GM23338 (cell line): ENCODE data around the gene POLDIP2. TPM values are rescaled to one million over a fixed set of nuclear protein-coding genes. Genes with fewer than 3 reads are reported as not detected.

Experiments used
- ATAC-seq: fragments of 200-7000 bp; cut with Tn5 transposase; 3 replicates; pipeline ENCODE4 v1.9.1; 2020
- DNase-seq: peaks from one replicate; pipeline ENCODE4 v3.0.0-alpha.2; 2015; ENCODE audit warnings: low spot score
- H2AFZ ChIP-seq: fragments of 200-600 bp; sonication (generic); 2 replicates; pipeline ENCODE4 v1.8.0; 2016; ENCODE audit warnings: antibody characterized with exemption, mild to moderate bottlenecking, moderate library complexity
- H3F3A ChIP-seq: fragments of 200-600 bp; sonication (generic); replicated peaks from 2 replicates; pipeline ENCODE4 v1.8.0; 2017; ENCODE audit warnings: antibody characterized with exemption, mixed run types, low read depth
- H3K27ac ChIP-seq: fragments of 200-600 bp; sonication (generic); 2 replicates; pipeline ENCODE4 v1.6.1; 2016; ENCODE audit warnings: low read depth
- H3K27me3 ChIP-seq: fragments of 200-600 bp; sonication (generic); 2 replicates; pipeline ENCODE4 v1.8.0; 2016; ENCODE audit warnings: mild to moderate bottlenecking, mixed run types, moderate library complexity; ENCODE audit not compliant: insufficient read depth
- H3K36me3 ChIP-seq: fragments of 200-600 bp; sonication (generic); 2 replicates; pipeline ENCODE4 v1.8.0; 2016; ENCODE audit warnings: mild to moderate bottlenecking; ENCODE audit not compliant: insufficient read depth
- H3K4me1 ChIP-seq: fragments of 200-600 bp; sonication (generic); 2 replicates; pipeline ENCODE4 v1.8.0; 2016; ENCODE audit warnings: mild to moderate bottlenecking, moderate library complexity; ENCODE audit not compliant: insufficient read depth
- H3K4me2 ChIP-seq: fragments of 200-600 bp; sonication (generic); 2 replicates; pipeline ENCODE4 v1.7.1; 2017; ENCODE audit warnings: mixed run types
- H3K4me3 ChIP-seq: fragments of 200-600 bp; sonication (generic); 2 replicates; pipeline ENCODE4 v1.6.1; 2016; ENCODE audit warnings: mixed run types
- H3K79me2 ChIP-seq: fragments of 200-600 bp; sonication (generic); replicated peaks from 2 replicates; pipeline ENCODE4 v1.8.0; 2017; ENCODE audit warnings: mild to moderate bottlenecking; ENCODE audit not compliant: insufficient read depth
- H3K9me2 ChIP-seq: fragments of 200-600 bp; sonication (generic); 2 replicates; pipeline ENCODE4 v1.8.0; 2017; ENCODE audit not compliant: insufficient read depth
- H4K20me1 ChIP-seq: fragments of 200-600 bp; sonication (generic); replicated peaks from 2 replicates; pipeline ENCODE4 v1.8.0; 2017; ENCODE audit warnings: mild to moderate bottlenecking; ENCODE audit not compliant: insufficient read depth
- H3K27ac Mint-ChIP-seq: 2 replicates; pipeline ENCODE4 v1.8.0; 2020; ENCODE audit warnings: inconsistent platforms, mild to moderate bottlenecking, moderate library complexity, mixed read lengths
- H3K27me3 Mint-ChIP-seq: 3 replicates; pipeline ENCODE4 v1.8.0; 2022; ENCODE audit warnings: low read depth, mild to moderate bottlenecking, moderate library complexity, mixed read lengths, inconsistent platforms; ENCODE audit not compliant: insufficient read depth, poor library complexity
- H3K36me3 Mint-ChIP-seq: 3 replicates; pipeline ENCODE4 v1.8.0; 2021; ENCODE audit warnings: low read depth, mild to moderate bottlenecking, inconsistent platforms, moderate library complexity, mixed read lengths
- H3K4me1 Mint-ChIP-seq: 3 replicates; pipeline ENCODE4 v1.8.0; 2020; ENCODE audit warnings: mild to moderate bottlenecking, inconsistent platforms, mixed read lengths
- H3K4me3 Mint-ChIP-seq: 3 replicates; pipeline ENCODE4 v1.8.0; 2021; ENCODE audit warnings: moderate library complexity, mild to moderate bottlenecking, inconsistent platforms, mixed read lengths
- H3K9me3 Mint-ChIP-seq: 3 replicates; pipeline ENCODE4 v1.8.0; 2020; ENCODE audit warnings: moderate library complexity, mild to moderate bottlenecking, inconsistent platforms, mixed read lengths
- CREB1 ChIP-seq: fragments of 250-450 bp; sonication (Bioruptor Pico); IDR thresholded peaks from 2 replicates; pipeline ENCODE4 v1.5.0; 2020; ENCODE audit warnings: low read depth, mild to moderate bottlenecking, moderate library complexity
- CTCF ChIP-seq, 2 experiments: fragments of 200-600 bp in 1 of 2; sonication (generic) in 1 of 2; conservative IDR thresholded peaks; 2 replicates each; pipeline versions ENCODE4 v1.5.1 to v1.6.1; 2016 to 2017; ENCODE audit warnings: antibody characterized with exemption in 2 of 2, low read depth in 2 of 2, mild to moderate bottlenecking in 2 of 2, moderate library complexity in 1 of 2
- EZH2 ChIP-seq: fragments of 200-600 bp; sonication (generic); IDR thresholded peaks from one replicate; pipeline ENCODE4 v1.8.0; 2017; ENCODE audit warnings: antibody characterized with exemption, mild to moderate bottlenecking, low read depth; ENCODE audit not compliant: unreplicated experiment
- EZH2phosphoT487 ChIP-seq: fragments of 200-600 bp; sonication (generic); IDR thresholded peaks from one replicate; pipeline ENCODE4 v1.8.1; 2018; ENCODE audit warnings: antibody characterized with exemption; ENCODE audit not compliant: unreplicated experiment
- NANOG ChIP-seq: IDR thresholded peaks from 2 replicates; pipeline ENCODE4 v1.6.1; 2016; ENCODE audit warnings: antibody characterized with exemption, borderline replicate concordance
- POLR2AphosphoS5 ChIP-seq: IDR thresholded peaks from 2 replicates; pipeline ENCODE4 v1.6.1; 2016; ENCODE audit warnings: antibody characterized with exemption, low read depth
- polyA plus RNA-seq: library from polyadenylated mRNA; unstranded; fragments of >200 nt; fragmentation: Nextera tagmentation; extraction: Ambion mirVana; gene quantifications from 2 replicates; pipeline ENCODE4 v1.2.1, GENCODE V29; 2016
- total RNA-seq: library from RNA; depleted of rRNA; stranded (reverse); fragments of >200 nt; shearing (Covaris generic); gene quantifications from 2 replicates; pipeline ENCODE4 v1.2.3, GENCODE V29; 2014
- TF ChIP-seq, protein P1 (sequence below): IDR thresholded peaks from one replicate; pipeline ENCODE4 v1.6.1; 2018; ENCODE audit warnings: antibody characterized with exemption; ENCODE audit not compliant: unreplicated experiment
- TF ChIP-seq, protein P2 (sequence below): fragments of 250-450 bp; sonication (Bioruptor Pico); IDR thresholded peaks from 2 replicates; pipeline ENCODE4 v1.5.0; 2020; ENCODE audit warnings: mild to moderate bottlenecking, moderate library complexity
- TF ChIP-seq, protein P3 (sequence below): IDR thresholded peaks from 2 replicates; pipeline ENCODE4 v1.6.1; 2016; ENCODE audit warnings: antibody characterized with exemption

The POLDIP2 gene
- total and polyA plus RNA-seq, 2 experiments from 2014 or later = 45.7 to 77.1 TPM

- Histone ChIP-seq H3F3A (no peaks in the 10 kb centered on the region), H3K36me3 (no peaks in the 10 kb centered on the region), H3K4me1 (no peaks in the 10 kb centered on the region; the same call in 1 of the 2 replicates), H3K27me3 (no peaks in the 10 kb centered on the region; the same call in 1 of the 2 replicates), H4K20me1 (no peaks in the 10 kb centered on the region; the same call in 1 of the 2 replicates), H3K4me2 (no peak overlapping the region), H3K27ac (no peak overlapping the region), H3K4me3 (no peak overlapping the region), H3K79me2 (no peaks in the 10 kb centered on the region), H2AFZ (no peak overlapping the region), H3K9me2 (no peaks in the 10 kb centered on the region)
- H3K4me3 Mint-ChIP-seq = no peak overlapping the region
- ATAC-seq (no peak), DNase-seq (no peak)
- H3K9me3 Mint-ChIP-seq = no peaks in the 10 kb centered on the region
- H3K27me3 Mint-ChIP-seq = peaks cover 10% of the 10 kb centered on the region
- H3K27ac Mint-ChIP-seq = no peak overlapping the region
- no peak for TF ChIP-seq CTCF (conservative IDR thresholded peaks at IDR 0.05; ENCODE audit: low read depth in 2 of 2)
- TF ChIP-seq POLR2AphosphoS5 = no peak
- TF ChIP-seq, protein P1, sequence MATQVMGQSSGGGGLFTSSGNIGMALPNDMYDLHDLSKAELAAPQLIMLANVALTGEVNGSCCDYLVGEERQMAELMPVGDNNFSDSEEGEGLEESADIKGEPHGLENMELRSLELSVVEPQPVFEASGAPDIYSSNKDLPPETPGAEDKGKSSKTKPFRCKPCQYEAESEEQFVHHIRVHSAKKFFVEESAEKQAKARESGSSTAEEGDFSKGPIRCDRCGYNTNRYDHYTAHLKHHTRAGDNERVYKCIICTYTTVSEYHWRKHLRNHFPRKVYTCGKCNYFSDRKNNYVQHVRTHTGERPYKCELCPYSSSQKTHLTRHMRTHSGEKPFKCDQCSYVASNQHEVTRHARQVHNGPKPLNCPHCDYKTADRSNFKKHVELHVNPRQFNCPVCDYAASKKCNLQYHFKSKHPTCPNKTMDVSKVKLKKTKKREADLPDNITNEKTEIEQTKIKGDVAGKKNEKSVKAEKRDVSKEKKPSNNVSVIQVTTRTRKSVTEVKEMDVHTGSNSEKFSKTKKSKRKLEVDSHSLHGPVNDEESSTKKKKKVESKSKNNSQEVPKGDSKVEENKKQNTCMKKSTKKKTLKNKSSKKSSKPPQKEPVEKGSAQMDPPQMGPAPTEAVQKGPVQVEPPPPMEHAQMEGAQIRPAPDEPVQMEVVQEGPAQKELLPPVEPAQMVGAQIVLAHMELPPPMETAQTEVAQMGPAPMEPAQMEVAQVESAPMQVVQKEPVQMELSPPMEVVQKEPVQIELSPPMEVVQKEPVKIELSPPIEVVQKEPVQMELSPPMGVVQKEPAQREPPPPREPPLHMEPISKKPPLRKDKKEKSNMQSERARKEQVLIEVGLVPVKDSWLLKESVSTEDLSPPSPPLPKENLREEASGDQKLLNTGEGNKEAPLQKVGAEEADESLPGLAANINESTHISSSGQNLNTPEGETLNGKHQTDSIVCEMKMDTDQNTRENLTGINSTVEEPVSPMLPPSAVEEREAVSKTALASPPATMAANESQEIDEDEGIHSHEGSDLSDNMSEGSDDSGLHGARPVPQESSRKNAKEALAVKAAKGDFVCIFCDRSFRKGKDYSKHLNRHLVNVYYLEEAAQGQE = no peak
- TF ChIP-seq, protein P2, sequence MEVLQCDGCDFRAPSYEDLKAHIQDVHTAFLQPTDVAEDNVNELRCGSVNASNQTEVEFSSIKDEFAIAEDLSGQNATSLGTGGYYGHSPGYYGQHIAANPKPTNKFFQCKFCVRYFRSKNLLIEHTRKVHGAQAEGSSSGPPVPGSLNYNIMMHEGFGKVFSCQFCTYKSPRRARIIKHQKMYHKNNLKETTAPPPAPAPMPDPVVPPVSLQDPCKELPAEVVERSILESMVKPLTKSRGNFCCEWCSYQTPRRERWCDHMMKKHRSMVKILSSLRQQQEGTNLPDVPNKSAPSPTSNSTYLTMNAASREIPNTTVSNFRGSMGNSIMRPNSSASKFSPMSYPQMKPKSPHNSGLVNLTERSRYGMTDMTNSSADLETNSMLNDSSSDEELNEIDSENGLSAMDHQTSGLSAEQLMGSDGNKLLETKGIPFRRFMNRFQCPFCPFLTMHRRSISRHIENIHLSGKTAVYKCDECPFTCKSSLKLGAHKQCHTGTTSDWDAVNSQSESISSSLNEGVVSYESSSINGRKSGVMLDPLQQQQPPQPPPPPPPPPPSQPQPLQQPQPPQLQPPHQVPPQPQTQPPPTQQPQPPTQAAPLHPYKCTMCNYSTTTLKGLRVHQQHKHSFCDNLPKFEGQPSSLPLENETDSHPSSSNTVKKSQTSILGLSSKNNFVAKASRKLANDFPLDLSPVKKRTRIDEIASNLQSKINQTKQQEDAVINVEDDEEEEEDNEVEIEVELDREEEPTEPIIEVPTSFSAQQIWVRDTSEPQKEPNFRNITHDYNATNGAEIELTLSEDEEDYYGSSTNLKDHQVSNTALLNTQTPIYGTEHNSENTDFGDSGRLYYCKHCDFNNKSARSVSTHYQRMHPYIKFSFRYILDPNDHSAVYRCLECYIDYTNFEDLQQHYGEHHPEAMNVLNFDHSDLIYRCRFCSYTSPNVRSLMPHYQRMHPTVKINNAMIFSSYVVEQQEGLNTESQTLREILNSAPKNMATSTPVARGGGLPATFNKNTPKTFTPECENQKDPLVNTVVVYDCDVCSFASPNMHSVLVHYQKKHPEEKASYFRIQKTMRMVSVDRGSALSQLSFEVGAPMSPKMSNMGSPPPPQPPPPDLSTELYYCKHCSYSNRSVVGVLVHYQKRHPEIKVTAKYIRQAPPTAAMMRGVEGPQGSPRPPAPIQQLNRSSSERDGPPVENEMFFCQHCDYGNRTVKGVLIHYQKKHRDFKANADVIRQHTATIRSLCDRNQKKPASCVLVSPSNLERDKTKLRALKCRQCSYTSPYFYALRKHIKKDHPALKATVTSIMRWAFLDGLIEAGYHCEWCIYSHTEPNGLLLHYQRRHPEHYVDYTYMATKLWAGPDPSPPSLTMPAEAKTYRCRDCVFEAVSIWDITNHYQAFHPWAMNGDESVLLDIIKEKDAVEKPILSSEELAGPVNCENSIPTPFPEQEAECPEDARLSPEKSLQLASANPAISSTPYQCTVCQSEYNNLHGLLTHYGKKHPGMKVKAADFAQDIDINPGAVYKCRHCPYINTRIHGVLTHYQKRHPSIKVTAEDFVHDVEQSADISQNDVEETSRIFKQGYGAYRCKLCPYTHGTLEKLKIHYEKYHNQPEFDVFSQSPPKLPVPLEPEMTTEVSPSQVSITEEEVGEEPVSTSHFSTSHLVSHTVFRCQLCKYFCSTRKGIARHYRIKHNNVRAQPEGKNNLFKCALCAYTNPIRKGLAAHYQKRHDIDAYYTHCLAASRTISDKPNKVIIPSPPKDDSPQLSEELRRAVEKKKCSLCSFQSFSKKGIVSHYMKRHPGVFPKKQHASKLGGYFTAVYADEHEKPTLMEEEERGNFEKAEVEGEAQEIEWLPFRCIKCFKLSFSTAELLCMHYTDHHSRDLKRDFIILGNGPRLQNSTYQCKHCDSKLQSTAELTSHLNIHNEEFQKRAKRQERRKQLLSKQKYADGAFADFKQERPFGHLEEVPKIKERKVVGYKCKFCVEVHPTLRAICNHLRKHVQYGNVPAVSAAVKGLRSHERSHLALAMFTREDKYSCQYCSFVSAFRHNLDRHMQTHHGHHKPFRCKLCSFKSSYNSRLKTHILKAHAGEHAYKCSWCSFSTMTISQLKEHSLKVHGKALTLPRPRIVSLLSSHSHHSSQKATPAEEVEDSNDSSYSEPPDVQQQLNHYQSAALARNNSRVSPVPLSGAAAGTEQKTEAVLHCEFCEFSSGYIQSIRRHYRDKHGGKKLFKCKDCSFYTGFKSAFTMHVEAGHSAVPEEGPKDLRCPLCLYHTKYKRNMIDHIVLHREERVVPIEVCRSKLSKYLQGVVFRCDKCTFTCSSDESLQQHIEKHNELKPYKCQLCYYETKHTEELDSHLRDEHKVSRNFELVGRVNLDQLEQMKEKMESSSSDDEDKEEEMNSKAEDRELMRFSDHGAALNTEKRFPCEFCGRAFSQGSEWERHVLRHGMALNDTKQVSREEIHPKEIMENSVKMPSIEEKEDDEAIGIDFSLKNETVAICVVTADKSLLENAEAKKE (CRISPR knock-in tag) = no peak
- TF ChIP-seq EZH2phosphoT487 = no peak
- no peak for TF ChIP-seq EZH2
- TF ChIP-seq, protein P3, sequence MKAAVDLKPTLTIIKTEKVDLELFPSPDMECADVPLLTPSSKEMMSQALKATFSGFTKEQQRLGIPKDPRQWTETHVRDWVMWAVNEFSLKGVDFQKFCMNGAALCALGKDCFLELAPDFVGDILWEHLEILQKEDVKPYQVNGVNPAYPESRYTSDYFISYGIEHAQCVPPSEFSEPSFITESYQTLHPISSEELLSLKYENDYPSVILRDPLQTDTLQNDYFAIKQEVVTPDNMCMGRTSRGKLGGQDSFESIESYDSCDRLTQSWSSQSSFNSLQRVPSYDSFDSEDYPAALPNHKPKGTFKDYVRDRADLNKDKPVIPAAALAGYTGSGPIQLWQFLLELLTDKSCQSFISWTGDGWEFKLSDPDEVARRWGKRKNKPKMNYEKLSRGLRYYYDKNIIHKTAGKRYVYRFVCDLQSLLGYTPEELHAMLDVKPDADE = no peak
- TF ChIP-seq CREB1 = no peak
- TF ChIP-seq NANOG = no peak
- peaks cover 7% of the 10 kb centered on the region for H3K4me1 Mint-ChIP-seq
- peaks cover 5% of the 10 kb centered on the region; the same call in 2 of the 3 replicates for H3K36me3 Mint-ChIP-seq
These were observed 38.6 kb upstream of the POLDIP2 start for GRCh38 chr17:28395968-28396367.
